Hematopoietic multipotent progenitor cell treated with erythropoietin and hydrocortisone succinate and interleukin-3 and kit ligand, for 17 days (in vitro differentiated cells): Measurements from ENCODE around the gene BMP8A.

Experiments used
- DNase-seq: peaks from one replicate; pipeline ENCODE4 v3.0.0-alpha.2; 2015; ENCODE audit warnings: low spot score

BMP8A gene

GRCh38 chr1:39571178-39571483 lies 79.7 kb downstream of the BMP8A start:
- DNase-seq: no peak

- no peak for DNase-seq
Measured at GRCh38 chr1:39572379-39573096, 81.1 kb downstream of the BMP8A start.

- no peak for DNase-seq
Measured at GRCh38 chr1:39573097-39573465, 81.6 kb downstream of the BMP8A start.

- no peak for DNase-seq
Measured at GRCh38 chr1:39573736-39574624, 82.5 kb downstream of the BMP8A start.

- DNase-seq: peak; percentile 19
Measured at GRCh38 chr1:39574646-39575045, 83.2 kb downstream of the BMP8A start.
